ENCODE results near the gene HSFX2.
"Not testable (repeated sequence)": the region's sequence is repeated elsewhere in the genome, so short reads cannot be mapped to it uniquely, and the experiment has no call there.

HSFX2 gene

DNA sequence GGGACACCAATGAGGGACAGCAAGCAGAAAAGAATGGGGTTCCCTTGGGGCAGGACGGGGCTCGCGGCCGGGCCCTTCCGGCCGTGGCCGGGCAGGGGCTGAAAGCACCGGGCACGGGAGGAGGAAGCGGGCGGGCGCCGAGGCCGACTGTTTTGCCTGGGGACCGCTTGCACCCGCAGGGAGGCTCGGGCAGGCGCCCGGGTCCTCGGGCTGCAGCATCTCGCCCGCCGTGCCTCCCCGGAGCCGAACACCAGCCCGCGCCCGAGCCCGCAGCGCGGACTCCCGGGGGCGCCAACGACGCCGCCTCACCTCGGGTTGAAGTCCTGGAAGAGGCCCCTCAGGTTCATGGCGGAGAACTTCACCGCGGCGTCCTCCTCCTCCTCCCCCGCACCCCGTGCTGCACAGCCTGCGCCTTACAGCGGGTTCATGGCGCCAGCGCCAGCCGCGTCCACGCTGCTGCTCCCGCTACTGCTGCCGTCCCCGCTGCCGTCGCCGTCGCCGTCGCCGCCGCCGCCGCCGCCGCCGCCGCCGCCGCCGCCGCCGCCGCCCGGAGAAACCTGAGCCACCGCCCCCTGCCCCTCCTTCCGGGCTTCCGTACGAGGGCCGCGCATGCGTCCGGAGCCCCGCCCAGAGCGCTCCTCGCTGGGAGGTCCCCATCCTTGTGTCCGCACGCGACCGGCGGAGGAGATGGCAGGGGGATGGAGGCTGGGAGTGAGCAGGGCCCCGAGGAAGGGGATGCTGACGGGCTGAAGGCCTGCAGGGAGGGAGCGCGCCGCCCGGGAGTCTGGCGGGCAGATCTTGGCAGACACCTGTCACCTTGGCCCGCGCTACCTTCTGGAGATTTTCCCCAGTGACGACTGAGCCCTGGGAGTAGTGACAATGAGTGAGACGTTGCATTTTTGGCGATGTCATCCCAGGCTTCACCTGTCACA, 36.4 kb upstream of the HSFX2 start, which contains the start of gene TMEM185A:
TSS of gene TMEM185A (minus strand) at position 559 of the 932 bp plus-strand sequence. CDS start at position 347, 212 bp downstream.
- DNase-seq (ENCODE audit: low spot score) = peak; percentile 85

DNA sequence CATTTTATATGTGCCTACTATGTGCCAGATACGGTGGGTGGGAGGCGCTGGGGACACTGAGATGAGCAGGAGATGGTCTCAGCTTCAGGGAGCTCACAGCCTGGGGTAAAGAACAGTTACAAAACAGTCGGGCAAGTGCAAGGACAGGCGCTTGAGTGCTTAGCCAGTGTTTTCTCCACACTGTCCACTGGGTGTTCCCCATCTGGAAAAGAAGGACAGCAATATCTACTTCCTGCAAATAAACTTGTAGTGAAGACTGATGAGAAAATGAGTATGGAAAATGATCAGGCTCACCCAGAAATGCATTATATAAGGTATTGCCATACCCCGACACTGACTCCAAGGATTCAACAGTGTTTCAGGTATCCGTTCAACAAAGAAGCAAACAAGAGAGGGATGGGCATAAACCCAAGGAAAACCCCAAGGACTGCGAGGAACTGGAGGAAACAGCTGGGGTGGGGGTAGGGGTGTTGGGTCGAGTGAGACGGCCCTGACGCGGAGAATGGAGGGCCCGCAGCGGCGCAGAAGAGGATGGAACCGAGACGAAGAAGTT, 35.6 kb upstream of the HSFX2 start:
- DNase-seq (ENCODE audit: low spot score) = no peak
- TF ChIP-seq, protein P1, sequence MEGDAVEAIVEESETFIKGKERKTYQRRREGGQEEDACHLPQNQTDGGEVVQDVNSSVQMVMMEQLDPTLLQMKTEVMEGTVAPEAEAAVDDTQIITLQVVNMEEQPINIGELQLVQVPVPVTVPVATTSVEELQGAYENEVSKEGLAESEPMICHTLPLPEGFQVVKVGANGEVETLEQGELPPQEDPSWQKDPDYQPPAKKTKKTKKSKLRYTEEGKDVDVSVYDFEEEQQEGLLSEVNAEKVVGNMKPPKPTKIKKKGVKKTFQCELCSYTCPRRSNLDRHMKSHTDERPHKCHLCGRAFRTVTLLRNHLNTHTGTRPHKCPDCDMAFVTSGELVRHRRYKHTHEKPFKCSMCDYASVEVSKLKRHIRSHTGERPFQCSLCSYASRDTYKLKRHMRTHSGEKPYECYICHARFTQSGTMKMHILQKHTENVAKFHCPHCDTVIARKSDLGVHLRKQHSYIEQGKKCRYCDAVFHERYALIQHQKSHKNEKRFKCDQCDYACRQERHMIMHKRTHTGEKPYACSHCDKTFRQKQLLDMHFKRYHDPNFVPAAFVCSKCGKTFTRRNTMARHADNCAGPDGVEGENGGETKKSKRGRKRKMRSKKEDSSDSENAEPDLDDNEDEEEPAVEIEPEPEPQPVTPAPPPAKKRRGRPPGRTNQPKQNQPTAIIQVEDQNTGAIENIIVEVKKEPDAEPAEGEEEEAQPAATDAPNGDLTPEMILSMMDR (IDR thresholded peaks at IDR 0.05; ENCODE audit: extremely low read depth, missing control alignments) = no peak

More for the DNA sequence above, 36.4 kb upstream of the HSFX2 start, which contains the start of gene TMEM185A:
- TF ChIP-seq, protein P1 (IDR thresholded peaks at IDR 0.05; ENCODE audit: extremely low read depth, missing control alignments) = no peak

DNA sequence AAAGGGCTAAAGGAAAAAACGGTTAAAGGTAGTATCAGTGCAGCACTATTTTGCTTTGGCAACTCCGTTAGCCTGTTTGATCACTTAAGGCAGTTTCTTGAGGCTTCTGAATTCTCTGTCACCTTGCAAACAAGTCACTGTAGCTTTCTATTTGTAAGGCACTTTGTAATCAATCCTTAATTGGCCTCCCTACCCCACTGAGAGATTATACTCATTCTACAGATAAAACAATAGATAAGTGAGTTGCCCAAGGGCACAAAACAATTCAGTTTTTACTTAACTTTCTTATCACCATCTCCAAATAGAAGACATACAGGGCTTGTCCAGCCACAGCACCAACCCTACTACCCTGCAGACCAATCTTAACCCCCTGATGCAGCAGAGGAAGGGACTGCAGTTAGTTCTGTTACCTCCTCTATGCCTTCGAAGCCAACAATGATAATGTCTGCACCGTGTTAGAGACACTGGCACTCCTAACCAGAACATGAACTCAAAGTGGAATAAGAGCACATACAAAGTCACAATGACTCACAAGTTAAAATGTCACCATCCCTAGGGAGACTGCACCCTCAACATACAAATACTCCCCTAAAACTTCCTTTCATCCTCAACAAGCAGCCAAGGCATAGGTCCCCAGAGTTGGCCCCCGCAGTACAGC, 34.7 kb upstream of the HSFX2 start:
- DNase-seq (ENCODE audit: low spot score) = no peak
- TF ChIP-seq, protein P1 (IDR thresholded peaks at IDR 0.05; ENCODE audit: extremely low read depth, missing control alignments) = no peak

DNA sequence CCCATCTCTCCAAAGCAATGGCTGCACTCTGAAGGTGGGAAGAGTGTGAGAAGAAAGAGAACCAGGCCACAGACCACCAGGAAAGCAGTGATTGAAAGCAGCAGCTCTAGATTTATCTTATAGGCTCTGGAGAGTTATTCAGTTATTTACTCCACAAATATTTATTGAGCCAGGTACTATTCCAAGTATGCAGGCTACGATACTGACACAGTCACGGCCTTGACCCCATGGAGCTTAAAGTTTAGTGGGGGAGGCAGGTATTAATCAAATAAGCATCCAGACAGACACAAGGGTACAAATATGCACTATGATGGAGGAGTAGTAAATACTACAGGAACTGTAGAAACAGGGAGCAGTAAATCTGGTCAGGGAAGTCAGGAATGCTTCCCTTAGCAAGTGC, 33.7 kb upstream of the HSFX2 start:
- no peak for DNase-seq (ENCODE audit: low spot score)
- TF ChIP-seq, protein P1 (IDR thresholded peaks at IDR 0.05; ENCODE audit: extremely low read depth, missing control alignments) = no peak

DNA sequence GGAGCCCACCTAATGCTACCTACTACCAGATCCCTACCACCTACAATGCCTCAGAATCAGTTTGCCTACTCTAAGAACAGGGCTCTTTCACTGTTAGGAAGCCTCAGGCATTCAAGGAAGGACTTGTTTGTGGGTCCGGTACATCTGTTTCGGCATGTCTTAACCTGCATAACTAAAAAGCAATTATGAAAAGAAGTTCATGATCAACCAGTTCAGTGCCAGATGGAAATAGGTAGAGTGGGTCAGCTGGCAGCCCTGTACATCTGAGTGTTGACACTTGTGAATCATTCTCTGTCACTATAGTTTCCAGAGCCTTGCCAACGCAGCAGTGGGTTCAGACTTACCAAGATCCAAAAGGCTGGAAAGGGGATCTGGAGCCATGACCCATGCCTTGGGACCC, 33.2 kb upstream of the HSFX2 start:
- DNase-seq (ENCODE audit: low spot score) = no peak
- TF ChIP-seq, protein P1 (IDR thresholded peaks at IDR 0.05; ENCODE audit: extremely low read depth, missing control alignments) = no peak

DNA sequence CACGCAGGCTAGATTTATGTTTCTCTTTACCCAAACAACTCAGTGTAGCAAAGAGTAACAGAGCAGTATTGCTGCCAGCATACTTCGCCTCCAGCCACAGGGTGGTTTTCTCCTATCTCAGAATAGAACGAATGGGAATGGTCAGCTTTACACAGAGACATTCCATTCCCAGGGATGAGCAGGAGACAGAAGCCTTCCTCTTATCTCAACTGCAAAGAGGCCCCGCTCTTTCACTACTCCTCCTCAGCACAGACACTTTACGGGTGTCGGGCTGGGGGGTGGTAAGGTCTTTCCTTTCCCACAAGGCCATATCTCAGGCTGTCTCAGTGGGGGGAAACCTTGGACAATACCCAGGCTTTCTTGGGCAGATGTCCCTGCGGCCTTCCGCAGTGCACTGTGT, 31.7 kb upstream of the HSFX2 start:
- DNase-seq (ENCODE audit: low spot score) = not testable (repeated sequence)

DNA sequence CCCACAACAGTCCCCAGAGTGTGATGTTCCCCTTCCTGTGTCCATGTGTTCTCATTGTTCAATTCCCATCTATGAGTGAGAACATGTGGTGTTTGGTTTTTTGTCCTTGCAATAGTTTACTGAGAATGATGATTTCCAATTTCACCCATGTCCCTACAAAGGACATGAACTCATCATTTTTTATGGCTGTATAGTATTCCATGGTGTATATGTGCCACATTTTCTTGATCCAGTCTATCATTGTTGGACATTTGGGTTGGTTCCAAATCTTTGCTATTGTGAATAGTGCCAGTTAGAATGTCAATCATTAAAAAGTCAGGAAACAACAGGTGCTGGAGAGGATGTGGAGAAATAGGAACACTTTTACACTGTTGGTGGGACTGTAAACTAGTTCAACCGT, 24.5 kb upstream of the HSFX2 start:
- not testable (repeated sequence) for DNase-seq (ENCODE audit: low spot score)

DNA sequence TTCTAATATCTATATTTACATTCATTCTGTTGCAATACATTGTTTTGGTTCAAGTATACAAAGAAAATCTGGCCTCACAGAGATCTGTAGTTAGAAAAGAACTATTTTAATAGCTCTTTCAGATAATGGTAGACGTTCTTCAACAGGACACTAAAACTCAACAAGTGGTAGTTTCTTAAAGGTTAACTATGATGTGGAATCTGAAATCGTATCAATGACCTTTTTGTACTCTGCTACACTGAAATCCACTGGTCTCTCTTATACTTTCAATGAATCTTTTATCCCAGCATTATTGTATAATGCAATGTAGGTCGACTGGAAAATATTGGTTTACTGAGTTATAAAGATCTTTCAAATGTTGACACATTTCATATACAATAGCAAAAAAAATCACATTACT, 23.8 kb upstream of the HSFX2 start:
- TF ChIP-seq, protein P1 (IDR thresholded peaks at IDR 0.05; ENCODE audit: extremely low read depth, missing control alignments) = no peak
- no peak for DNase-seq (ENCODE audit: low spot score)
